H1 (cell line): ENCODE measurements around the gene CTNS. TPM values are rescaled to one million over a fixed set of nuclear protein-coding genes. Genes with fewer than 3 reads are reported as not detected.

Source experiments
- CTCF ChIA-PET: fragments of 300-600 bp; sonication (Branson Sonifier 250); formaldehyde crosslinking; loops from one replicate; lab custom pipeline; 2021; ENCODE audit not compliant: partially characterized antibody; lab: Charles Lee
- POLR2A ChIA-PET: fragments of 300-600 bp; sonication (Branson Sonifier 250); formaldehyde crosslinking; loops from one replicate; lab custom pipeline; 2021; ENCODE audit warnings: inconsistent platforms; ENCODE audit not compliant: partially characterized antibody; lab: Charles Lee
- DNase-seq, 2 experiments: peaks; one replicate each; pipeline versions ENCODE4 v3.0.0 to v3.0.0-alpha.2; 2010 to 2022; ENCODE audit warnings: low spot score in 2 of 2, low read depth in 1 of 2, mixed read lengths in 1 of 2
- FAIRE-seq: peaks from 2 replicates; lab custom pipeline; 2011; peaks lifted over from hg19 to GRCh38; lab: Jason Lieb, UNC
- H2AFZ ChIP-seq: 2 replicates; pipeline ENCODE4 v1.8.1; 2012; ENCODE audit warnings: low read length, inconsistent platforms
- H2AK5ac ChIP-seq: 2 replicates; pipeline ENCODE4 v1.6.1; 2013; ENCODE audit warnings: low read depth, low read length
- H2BK120ac ChIP-seq: replicated peaks from 2 replicates; pipeline ENCODE3; 2013; ENCODE audit warnings: low read depth, low read length, inconsistent platforms
- H2BK12ac ChIP-seq: 2 replicates; pipeline ENCODE4 v1.6.1; 2013; ENCODE audit warnings: low read depth, low read length
- H2BK15ac ChIP-seq: 2 replicates; pipeline ENCODE4 v1.6.1; 2013; ENCODE audit warnings: low read length
- H2BK20ac ChIP-seq: 2 replicates; pipeline ENCODE4 v1.6.1; 2013; ENCODE audit warnings: low read length
- H2BK5ac ChIP-seq: 2 replicates; pipeline ENCODE4 v1.6.1; 2013; ENCODE audit warnings: low read depth, low read length
- H3K14ac ChIP-seq: 2 replicates; pipeline ENCODE4 v1.6.1; 2013; ENCODE audit warnings: inconsistent platforms; ENCODE audit not compliant: insufficient read length
- H3K18ac ChIP-seq: 2 replicates; pipeline ENCODE4 v1.6.1; 2013; ENCODE audit warnings: low read length; ENCODE audit errors: extremely low read depth
- H3K23ac ChIP-seq: 2 replicates; pipeline ENCODE4 v1.6.1; 2013; ENCODE audit warnings: inconsistent platforms; ENCODE audit not compliant: insufficient read length
- H3K23me2 ChIP-seq: 2 replicates; pipeline ENCODE4 v1.6.1; 2013; ENCODE audit warnings: low read depth, low read length
- H3K27ac ChIP-seq: 2 replicates; pipeline ENCODE4 v1.6.1; 2011; ENCODE audit warnings: low read depth, low read length, inconsistent platforms
- H3K27me3 ChIP-seq, 4 experiments: replicated peaks in 1 of 4; 1 replicate in 1 of 4; 2 replicates in 3 of 4; pipeline versions ENCODE4 v1.6.1 to v1.8.1; 2011 to 2013; ENCODE audit warnings: low read length in 3 of 4, mild to moderate bottlenecking in 3 of 4, inconsistent platforms in 2 of 4, mixed read lengths in 2 of 4, moderate library complexity in 1 of 4; ENCODE audit not compliant: control insufficient read depth in 3 of 4, insufficient read depth in 3 of 4; ENCODE audit errors: extremely low read depth in 1 of 4
- H3K36me3 ChIP-seq, 4 experiments: 2 replicates each; pipeline versions ENCODE4 v1.6.1 to v1.8.1; 2011 to 2013; ENCODE audit warnings: mild to moderate bottlenecking in 4 of 4, low read length in 3 of 4, moderate library complexity in 2 of 4, control low read depth in 1 of 4, inconsistent platforms in 1 of 4; ENCODE audit not compliant: insufficient read depth in 4 of 4, control insufficient read depth in 2 of 4
- H3K4ac ChIP-seq: replicated peaks from 2 replicates; pipeline ENCODE3; 2013; ENCODE audit warnings: low read length, low read depth, mixed read lengths, inconsistent platforms; ENCODE audit not compliant: insufficient read length
- H3K4me1 ChIP-seq, 4 experiments: replicated peaks in 1 of 4; 1 replicate in 1 of 4; 2 replicates in 3 of 4; pipeline versions ENCODE4 v1.6.1 to v1.8.1; 2011 to 2013; ENCODE audit warnings: low read length in 3 of 4, inconsistent platforms in 2 of 4, mixed read lengths in 1 of 4; ENCODE audit not compliant: insufficient read depth in 4 of 4, control insufficient read depth in 3 of 4
- H3K4me2 ChIP-seq, 2 experiments: 2 replicates each; pipeline versions ENCODE4 v1.6.1 to v1.8.1; 2011 to 2013; ENCODE audit warnings: low read depth in 2 of 2, low read length in 2 of 2, control low read depth in 1 of 2, inconsistent platforms in 1 of 2, mild to moderate bottlenecking in 1 of 2; ENCODE audit not compliant: insufficient read depth in 1 of 2
- H3K4me3 ChIP-seq, 4 experiments: fragments of 200-600, 300-600 bp in 1 of 4; sonication (generic), shearing (Covaris generic), sonication (Bioruptor Twin) in 1 of 4; 2 replicates each; pipeline versions ENCODE4 v1.5.1 to v1.8.1; 2011 to 2016; ENCODE audit warnings: low read length in 4 of 4, low read depth in 3 of 4, control low read depth in 2 of 4, inconsistent platforms in 2 of 4, mild to moderate bottlenecking in 2 of 4, mixed read lengths in 1 of 4, moderate library complexity in 1 of 4; ENCODE audit not compliant: insufficient read depth in 2 of 4; ENCODE audit errors: extremely low read depth in 1 of 4
- H3K56ac ChIP-seq: replicated peaks from 2 replicates; pipeline ENCODE3; 2013; ENCODE audit warnings: low read depth, mild to moderate bottlenecking, mixed read lengths, low read length, inconsistent platforms; ENCODE audit not compliant: insufficient read length
- H3K79me1 ChIP-seq: 2 replicates; pipeline ENCODE4 v1.6.1; 2013; ENCODE audit warnings: low read depth, low read length, control low read depth
- H3K79me2 ChIP-seq, 2 experiments: 2 replicates each; pipeline versions ENCODE4 v1.6.1 to v1.8.1; 2012 to 2013; ENCODE audit warnings: low read length in 2 of 2, mild to moderate bottlenecking in 2 of 2, inconsistent platforms in 1 of 2; ENCODE audit not compliant: insufficient read depth in 2 of 2, control insufficient read depth in 1 of 2
- H3K9ac ChIP-seq, 4 experiments: replicated peaks in 1 of 4; 1 replicate in 1 of 4; 2 replicates in 3 of 4; pipeline versions ENCODE4 v1.6.1 to v1.8.1; 2011 to 2013; ENCODE audit warnings: low read depth in 3 of 4, low read length in 3 of 4, control low read depth in 2 of 4, mild to moderate bottlenecking in 2 of 4, moderate library complexity in 2 of 4, inconsistent platforms in 1 of 4; ENCODE audit errors: extremely low read depth in 1 of 4
- H3K9me3 ChIP-seq, 2 experiments: 2 replicates each; pipeline versions ENCODE4 v1.6.1 to v1.8.1; 2012 to 2013; ENCODE audit warnings: mild to moderate bottlenecking in 2 of 2, moderate library complexity in 2 of 2, control low read depth in 1 of 2, inconsistent platforms in 1 of 2, low read depth in 1 of 2, low read length in 1 of 2, mixed read lengths in 1 of 2; ENCODE audit not compliant: insufficient read depth in 2 of 2
- H4K20me1 ChIP-seq, 2 experiments: replicated peaks in 1 of 2; 2 replicates each; pipeline versions ENCODE3 to v1.8.1; 2011 to 2013; ENCODE audit warnings: inconsistent platforms in 2 of 2, low read length in 2 of 2, mild to moderate bottlenecking in 1 of 2; ENCODE audit not compliant: insufficient read depth in 2 of 2, control insufficient read depth in 1 of 2
- H4K5ac ChIP-seq: 2 replicates; pipeline ENCODE4 v1.6.1; 2013; ENCODE audit warnings: low read length, low read depth, mixed read lengths, inconsistent platforms; ENCODE audit not compliant: insufficient read length
- H4K8ac ChIP-seq: 2 replicates; pipeline ENCODE4 v1.8.0; 2013; ENCODE audit warnings: mild to moderate bottlenecking, moderate library complexity, low read length, inconsistent platforms; ENCODE audit not compliant: insufficient read depth; ENCODE audit errors: extremely low read depth
- H4K91ac ChIP-seq: replicated peaks from 2 replicates; pipeline ENCODE3; 2013; ENCODE audit warnings: low read length, mixed read lengths, inconsistent platforms; ENCODE audit not compliant: insufficient read length
- BACH1 ChIP-seq: IDR thresholded peaks from 2 replicates; pipeline ENCODE4 v1.6.1; 2012; ENCODE audit warnings: low read length, improper control_type of control experiment
- CTBP2 ChIP-seq: IDR thresholded peaks from 2 replicates; pipeline ENCODE4 v1.7.0; 2011; ENCODE audit warnings: borderline replicate concordance, mild to moderate bottlenecking, moderate library complexity, mixed read lengths, low read length; ENCODE audit not compliant: insufficient read depth, insufficient read length
- MAX ChIP-seq: IDR thresholded peaks from 2 replicates; pipeline ENCODE4 v1.6.1; 2012; ENCODE audit warnings: inconsistent platforms
- NANOG ChIP-seq: IDR thresholded peaks from 2 replicates; pipeline ENCODE4 v1.6.1; 2011; ENCODE audit warnings: low read length, low read depth, mild to moderate bottlenecking, inconsistent platforms; ENCODE audit not compliant: insufficient read depth, poor library complexity, severe bottlenecking
- PHF8 ChIP-seq: fragments of 200-600 bp; sonication (generic); conservative IDR thresholded peaks from 2 replicates; pipeline ENCODE4 v1.7.1; 2012; ENCODE audit warnings: low read depth, mild to moderate bottlenecking, inconsistent platforms, low read length, moderate library complexity
- SIRT6 ChIP-seq: IDR thresholded peaks from one replicate; pipeline ENCODE4 v1.7.1; 2012; ENCODE audit warnings: low read length, inconsistent platforms
- TBP ChIP-seq: IDR thresholded peaks from 2 replicates; pipeline ENCODE4 v1.6.1; 2011; ENCODE audit warnings: low read depth, low read length, improper control_type of control experiment
- WGBS, 2 experiments: shearing (Covaris generic) in 1 of 2; methylation state at CpG; one replicate each; pipeline versions ENCODE4 v1.1.6 to v1.1.7; 2013 to 2015; ENCODE audit warnings: low lambda C conversion rate in 2 of 2, mixed read lengths in 2 of 2, inconsistent platforms in 1 of 2, low coverage in 1 of 2, missing lambda C conversion rate in 1 of 2; ENCODE audit not compliant: insufficient replicate concordance in 2 of 2, insufficient coverage in 1 of 2, insufficient read length in 1 of 2; ENCODE audit errors: extremely low coverage in 1 of 2, missing lambda C conversion rate in 1 of 2; 5-methylcytosine and 5-hydroxymethylcytosine counted together
- polyA plus RNA-seq, 7 experiments: library from polyadenylated mRNA; depleted of rRNA in 3 of 7; stranded (reverse) in 5 of 7; unstranded in 2 of 7; fragments of >200 nt in 5 of 7; fragments of 200-250 nt in 2 of 7; gene quantifications; 1 replicate in 5 of 7; 2 replicates in 1 of 7; 4 replicates in 1 of 7; pipeline versions ENCODE4 v1.2.1 to v1.2.3, GENCODE V29; 2011 to 2013; ENCODE audit warnings: missing spikeins in 2 of 7, mixed read lengths in 2 of 7
- total RNA-seq: library from RNA; stranded (reverse); fragmentation: NEBNext Ultra II Directional; extraction: Animal tissue kit (Norgen Biotek cat#: 25700); gene quantifications from 2 replicates; pipeline ENCODE4 v1.2.1, GENCODE V29; 2021
- TF ChIP-seq, protein P1 (sequence below): IDR thresholded peaks from 2 replicates; pipeline ENCODE4 v1.6.1; 2012; ENCODE audit warnings: low read length, inconsistent platforms

The CTNS gene
- total and polyA plus RNA-seq, 2 of the 8 experiments (the other 6 are each of a cell fraction or from before 2014, with no cell fraction given): 11.6 to 12.9 TPM

GRCh38 chr17:3656353-3656752 is 19.8 kb downstream of the CTNS start:
- H3K79me2 ChIP-seq: no peaks in the 10 kb centered on the region
- no peak overlapping the region for H2BK15ac ChIP-seq
- H3K4me2 ChIP-seq: no peak overlapping the region
- H4K5ac ChIP-seq: no peak overlapping the region
- ChIA-PET POLR2A (interaction anchor here (1.3 to 18.4 kb wide), 6 partner anchors 7 to 20 kb away, joined by 3 to 194 read pairs (median 10); partner anchors contain the start of genes CTNS, EMC6, SHPK and TAX1BP3), CTCF (interaction anchor here (1.5 kb wide), 1 partner anchor 11 kb away, joined by 7 read pairs; no protein-coding TSS in a partner anchor)
- H3K9ac ChIP-seq: no peak overlapping the region
- no peak overlapping the region for H3K18ac ChIP-seq
- no peaks in the 10 kb centered on the region for H3K9me3 ChIP-seq
- no peaks in the 10 kb centered on the region; a peak in 1 of 7 replicates for H3K27me3 ChIP-seq
- H3K14ac ChIP-seq: no peak overlapping the region
- H2BK20ac ChIP-seq: no peak overlapping the region
- no peak overlapping the region for H3K23ac ChIP-seq
- H3K79me1 ChIP-seq: no peaks in the 10 kb centered on the region; the same call in 1 of the 2 replicates
- no peaks in the 10 kb centered on the region; the same call in 1 of the 2 replicates for H3K23me2 ChIP-seq
- no peak overlapping the region for H4K91ac ChIP-seq
- no peak overlapping the region for H3K4ac ChIP-seq
- peaks cover 0 to 6% (median 2%) of the 10 kb centered on the region in 4 experiments; a peak in 4 of 8 replicates for H3K36me3 ChIP-seq
- 93% methylated on average over 14 of the region's 16 CpGs; no CpG with 5 or more reads in 1 of the 2 experiments for WGBS, 2 experiments
- H4K8ac ChIP-seq: no peak overlapping the region; the same call in 1 of the 2 replicates
- no peak overlapping the region for H2BK12ac ChIP-seq
- H2BK120ac ChIP-seq: no peak overlapping the region
- no peak for FAIRE-seq
- no peak overlapping the region; the same call in 1 of the 2 replicates for H3K27ac ChIP-seq
- no peak for DNase-seq
- peaks cover 2 to 4% of the 10 kb centered on the region in 2 experiments for H4K20me1 ChIP-seq
- H2BK5ac ChIP-seq: no peak overlapping the region
- H3K4me1 ChIP-seq: peaks cover 0 to 3% (median 1%) of the 10 kb centered on the region in 4 experiments; a peak in 3 of 7 replicates
- no peak overlapping the region for H2AK5ac ChIP-seq
- no peak overlapping the region for H3K4me3 ChIP-seq
- H2AFZ ChIP-seq: no peak overlapping the region
- no peak overlapping the region for H3K56ac ChIP-seq
- TF ChIP-seq PHF8 (no peak), MAX (no peak), SIRT6 (no peak), TBP (no peak), BACH1 (no peak), NANOG (no peak), CTBP2 (no peak)
- TF ChIP-seq, protein P1, sequence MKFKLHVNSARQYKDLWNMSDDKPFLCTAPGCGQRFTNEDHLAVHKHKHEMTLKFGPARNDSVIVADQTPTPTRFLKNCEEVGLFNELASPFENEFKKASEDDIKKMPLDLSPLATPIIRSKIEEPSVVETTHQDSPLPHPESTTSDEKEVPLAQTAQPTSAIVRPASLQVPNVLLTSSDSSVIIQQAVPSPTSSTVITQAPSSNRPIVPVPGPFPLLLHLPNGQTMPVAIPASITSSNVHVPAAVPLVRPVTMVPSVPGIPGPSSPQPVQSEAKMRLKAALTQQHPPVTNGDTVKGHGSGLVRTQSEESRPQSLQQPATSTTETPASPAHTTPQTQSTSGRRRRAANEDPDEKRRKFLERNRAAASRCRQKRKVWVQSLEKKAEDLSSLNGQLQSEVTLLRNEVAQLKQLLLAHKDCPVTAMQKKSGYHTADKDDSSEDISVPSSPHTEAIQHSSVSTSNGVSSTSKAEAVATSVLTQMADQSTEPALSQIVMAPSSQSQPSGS: no peak
